Heart right ventricle (tissue), 16 donors: ENCODE measurements around the gene EMILIN2. TPM values are rescaled to one million over a fixed set of nuclear protein-coding genes. Genes with fewer than 3 reads are reported as not detected.

Source experiments
- ATAC-seq, 8 donors: fragments of 200-7000 bp; cut with Tn5 transposase; one replicate each; pipeline ENCODE4 v1.9.1; 2020; ENCODE audit warnings: mild to moderate bottlenecking in 8 of 8, moderate library complexity in 8 of 8, moderate number of reproducible peaks in 1 of 8
- DNase-seq, 2 donors: peaks; one replicate each; pipeline ENCODE4 v3.0.0-alpha.2; 2020
- H3K27ac ChIP-seq, 10 donors: fragments of 200-600 bp; sonication (generic) in 2 of 10; one replicate each; pipeline versions ENCODE4 v1.5.0 to v1.8.0; 2020 to 2022; ENCODE audit warnings: mild to moderate bottlenecking in 3 of 10
- H3K27me3 ChIP-seq, 7 donors: fragments of 200-600 bp; one replicate each; pipeline ENCODE4 v1.8.0; 2021 to 2022; ENCODE audit warnings: mild to moderate bottlenecking in 2 of 7
- H3K36me3 ChIP-seq, 9 donors: fragments of 200-600 bp; sonication (generic) in 1 of 9; one replicate each; pipeline versions ENCODE4 v1.5.0 to v1.8.0; 2020 to 2022; ENCODE audit warnings: mild to moderate bottlenecking in 2 of 9
- H3K4me1 ChIP-seq, 9 donors: fragments of 200-600 bp; sonication (generic) in 1 of 9; one replicate each; pipeline versions ENCODE4 v1.5.0 to v1.8.0; 2020 to 2022; ENCODE audit warnings: mild to moderate bottlenecking in 4 of 9
- H3K4me3 ChIP-seq, 10 donors: fragments of 200-600 bp; sonication (generic) in 2 of 10; one replicate each; pipeline versions ENCODE4 v1.5.0 to v1.8.0; 2020 to 2022; ENCODE audit warnings: mild to moderate bottlenecking in 7 of 10, moderate library complexity in 2 of 10
- H3K9me3 ChIP-seq, 11 donors: fragments of 200-600 bp in 10 of 11; sonication (generic) in 2 of 11; one replicate each; pipeline versions ENCODE4 v1.5.0 to v1.8.0; 2013 to 2022; ENCODE audit warnings: mild to moderate bottlenecking in 2 of 11, control low read depth in 1 of 11, moderate library complexity in 1 of 11
- CTCF ChIP-seq, 9 donors: fragments of 200-600 bp; sonication (generic) in 2 of 9; IDR thresholded peaks; one replicate each; pipeline versions ENCODE4 v1.5.0 to v1.8.0; 2021 to 2022; ENCODE audit warnings: antibody characterized with exemption in 9 of 9, mild to moderate bottlenecking in 5 of 9, moderate library complexity in 1 of 9
- WGBS, 2 donors: extraction: QIAGEN DNeasy Blood & Tissue Kit; methylation state at CpG; one replicate each; pipeline ENCODE4 v1.1.7; 2013; ENCODE audit warnings: inconsistent platforms in 1 of 2; 5-methylcytosine and 5-hydroxymethylcytosine counted together
- intact Hi-C, 10 donors: fragments of 100-400 bp; cut with DNase I; formaldehyde crosslinking; loops; one replicate each; pipeline versions ENCODE4 v1.11.1 to v1.14.2; 2022
- polyA plus RNA-seq, 2 donors: library from polyadenylated mRNA; stranded (reverse); fragments of 200-250 nt; gene quantifications; one replicate each; pipeline ENCODE4 v1.2.3, GENCODE V29; 2013
- total RNA-seq, 10 donors: library from RNA; stranded (reverse); fragmentation: NEBNext Ultra II Directional in 3 of 10; extraction: Animal tissue kit (Norgen Biotek cat#: 25700) in 3 of 10; gene quantifications; one replicate each; pipeline versions ENCODE4 v1.2.1 to v1.2.4, GENCODE V29; 2021 to 2023
- donor health status: Arrhythmogenic right ventricular cardiomyopathy.
- donor health status: ischemic (EF 13 %, LVEDD 7.1; RV severe dilation, severe dysfunction).
- donor health status: healthy with polysubstance abuse.
- donor health status: DM: no; HTN: yes; CAD: no.
- donor health status: DM: no; HTN: no; CAD: no.
- donor health status: ischemic (EF 25% LVEDD 6.9; RV normal size, moderate dysfunction).
- donor health status: ischemic (EF 25% LVEDD 5.7; RV mildly dilated, moderate dysfunction).
- donor health status: healthy.
- donor health status: DM: yes; HTN: yes; CAD: no.
- donor health status: Ischemic cardiomyopathy.
- donor health status: ischemic (EF 35%, LVEDD 5.7; RV mildly dilated, moderate dysfunction).
- donor health status: nonischemic (EF 11% LVEDD 7.7; RV severe dilation, severe dysfunction).
- donor health status: DM: yes; HTN: yes; CAD: no.
- donor health status: PGD.
- donor health status: ischemic (EF 29% LVEDD 5.4; RV normal size, mild dysfunction).
- donor health status: nonischemic (EF 23%, LVEDD 6.1; RV moderate dilation, normal function).

EMILIN2 gene
- total and polyA plus RNA-seq, 12 donors, result 9.5 to 50.5 (median 19.6) TPM

DNA sequence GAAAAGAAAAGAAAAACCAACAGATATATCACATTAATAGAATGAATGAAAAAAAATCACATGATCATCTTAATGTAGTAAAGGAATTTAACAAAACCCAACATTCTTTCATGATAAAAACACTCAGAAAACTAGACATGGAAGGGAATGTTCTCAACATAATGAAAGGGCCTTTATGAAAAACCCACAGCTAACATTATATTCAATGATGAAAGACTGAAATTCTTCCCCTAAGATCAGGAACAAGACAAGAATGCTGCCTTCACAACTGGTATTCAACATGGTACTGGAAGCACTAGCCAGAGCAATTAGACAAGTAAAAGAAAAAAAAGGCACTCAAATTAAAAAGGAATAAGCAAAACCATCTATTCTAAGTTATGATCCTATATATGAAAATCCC lies 28.5 kb upstream of the EMILIN2 start:
- intact Hi-C loops, result no loop called here
- Histone ChIP-seq H3K4me1 (no peaks in the 10 kb centered on the region), H3K9me3 (peaks cover 0 to 38% (median 8%) of the 10 kb centered on the region in 11 donors), H3K27me3 (no peaks in the 10 kb centered on the region), H3K4me3 (no peak overlapping the region), H3K36me3 (no peaks in the 10 kb centered on the region), H3K27ac (no peak overlapping the region)
- no peak for ATAC-seq
- no peak for DNase-seq
- no peak for TF ChIP-seq CTCF (IDR thresholded peaks at IDR 0.05)

DNA sequence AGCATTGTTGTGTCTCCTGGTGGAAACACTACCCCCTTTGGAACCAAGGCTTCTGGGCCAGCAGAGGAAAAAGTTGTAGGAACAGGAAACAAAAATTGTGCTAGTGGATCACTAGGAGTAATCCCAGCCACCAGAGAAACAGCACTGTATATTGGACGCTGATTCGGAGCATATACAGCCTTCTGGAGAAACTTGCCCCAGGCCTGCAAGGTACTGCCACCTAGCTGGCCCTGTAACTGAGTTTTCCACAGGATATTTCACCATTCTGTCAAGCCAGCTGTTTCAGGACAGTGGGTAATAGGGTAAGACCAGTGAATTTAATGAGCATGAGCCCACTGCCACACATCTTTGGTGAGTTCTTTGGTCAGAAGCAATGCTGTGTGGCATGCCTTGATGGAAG lies 25.1 kb upstream of the EMILIN2 start:
- whole genome bisulfite sequencing, 2 donors, result 95 to 96% methylated on average over 2 of the region's 2 CpGs
- Histone ChIP-seq H3K9me3 (peaks cover 0 to 20% (median 0%) of the 10 kb centered on the region in 11 donors), H3K4me1 (peaks cover 0 to 7% (median 3%) of the 10 kb centered on the region in 9 donors), H3K27ac (no peak overlapping the region), H3K36me3 (no peaks in the 10 kb centered on the region), H3K4me3 (no peak overlapping the region), H3K27me3 (no peaks in the 10 kb centered on the region)
- TF ChIP-seq CTCF (IDR thresholded peaks at IDR 0.05), result no peak
- intact Hi-C loops, result no loop called here
- ATAC-seq, result no peak
- DNase-seq, result no peak

GRCh38 chr18:2822213-2822921 lies 24.4 kb upstream of the EMILIN2 start:
- DNase-seq, result no peak
- 81 to 82% methylated on average over 6 of the region's 6 CpGs for WGBS, 2 donors
- ATAC-seq, result no peak
- H3K36me3 ChIP-seq, result no peaks in the 10 kb centered on the region
- intact Hi-C loops, result no loop called here
- peaks cover 0 to 11% (median 8%) of the 10 kb centered on the region in 9 donors for H3K4me1 ChIP-seq
- no peak for TF ChIP-seq CTCF (IDR thresholded peaks at IDR 0.05)
- peaks cover 0 to 20% (median 0%) of the 10 kb centered on the region in 11 donors for H3K9me3 ChIP-seq
- H3K4me3 ChIP-seq, result no peak overlapping the region
- H3K27ac ChIP-seq, result no peak overlapping the region
- no peaks in the 10 kb centered on the region for H3K27me3 ChIP-seq

- Histone ChIP-seq H3K27ac (no peak overlapping the region), H3K9me3 (peaks cover 0 to 13% (median 0%) of the 10 kb centered on the region in 11 donors), H3K4me3 (no peak overlapping the region), H3K36me3 (no peaks in the 10 kb centered on the region), H3K4me1 (peaks cover 0 to 11% (median 8%) of the 10 kb centered on the region in 9 donors), H3K27me3 (no peaks in the 10 kb centered on the region)
- WGBS, 2 donors, result 43 to 91% methylated on average over 2 of the region's 2 CpGs
- TF ChIP-seq CTCF (IDR thresholded peaks at IDR 0.05), result no peak
- intact Hi-C loops, result no loop called here
- no peak for DNase-seq
- no peak for ATAC-seq
Measured at GRCh38 chr18:2823202-2823601, 23.6 kb upstream of the EMILIN2 start.
